ENCODE data around the gene MRPS26.

DNA sequence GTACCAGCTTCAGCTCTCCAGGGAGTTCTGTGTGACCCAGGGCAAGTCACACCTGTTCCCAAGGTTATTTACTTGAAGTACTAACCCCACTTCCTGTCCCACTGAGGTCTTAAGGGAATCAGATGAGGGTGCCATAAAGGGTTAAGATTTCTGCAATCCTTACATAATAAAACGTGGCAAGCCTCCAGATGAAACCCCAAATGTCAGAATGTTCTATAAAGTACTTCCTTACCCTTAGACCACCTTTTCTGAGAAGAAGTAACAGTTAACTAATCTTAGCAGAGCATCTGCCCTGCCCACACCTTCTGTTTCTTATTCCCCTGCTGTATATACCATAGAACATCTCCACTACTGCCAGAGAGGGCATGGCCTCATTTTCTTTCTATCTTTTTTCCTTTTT is 44.7 kb downstream of the MRPS26 start:
- TF ChIP-seq, protein P1, sequence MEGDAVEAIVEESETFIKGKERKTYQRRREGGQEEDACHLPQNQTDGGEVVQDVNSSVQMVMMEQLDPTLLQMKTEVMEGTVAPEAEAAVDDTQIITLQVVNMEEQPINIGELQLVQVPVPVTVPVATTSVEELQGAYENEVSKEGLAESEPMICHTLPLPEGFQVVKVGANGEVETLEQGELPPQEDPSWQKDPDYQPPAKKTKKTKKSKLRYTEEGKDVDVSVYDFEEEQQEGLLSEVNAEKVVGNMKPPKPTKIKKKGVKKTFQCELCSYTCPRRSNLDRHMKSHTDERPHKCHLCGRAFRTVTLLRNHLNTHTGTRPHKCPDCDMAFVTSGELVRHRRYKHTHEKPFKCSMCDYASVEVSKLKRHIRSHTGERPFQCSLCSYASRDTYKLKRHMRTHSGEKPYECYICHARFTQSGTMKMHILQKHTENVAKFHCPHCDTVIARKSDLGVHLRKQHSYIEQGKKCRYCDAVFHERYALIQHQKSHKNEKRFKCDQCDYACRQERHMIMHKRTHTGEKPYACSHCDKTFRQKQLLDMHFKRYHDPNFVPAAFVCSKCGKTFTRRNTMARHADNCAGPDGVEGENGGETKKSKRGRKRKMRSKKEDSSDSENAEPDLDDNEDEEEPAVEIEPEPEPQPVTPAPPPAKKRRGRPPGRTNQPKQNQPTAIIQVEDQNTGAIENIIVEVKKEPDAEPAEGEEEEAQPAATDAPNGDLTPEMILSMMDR (IDR thresholded peaks at IDR 0.05 in 2 of 3, conservative IDR thresholded peaks at IDR 0.05 in 1 of 3; ENCODE audit: control insufficient read depth in 2 of 3, extremely low read depth in 1 of 3, insufficient read depth in 1 of 3, low read depth in 3 of 3, low read length in 3 of 3) = no peak
- TF ChIP-seq EZH2 (IDR thresholded peaks at IDR 0.05; ENCODE audit: borderline replicate concordance, control insufficient read depth, low read depth, low read length) (no peak), EGR1 (IDR thresholded peaks at IDR 0.05; ENCODE audit: borderline replicate concordance in 1 of 2, low read depth in 2 of 2, low read length in 2 of 2) (no peak), BACH1 (IDR thresholded peaks at IDR 0.05; ENCODE audit: borderline replicate concordance) (no peak), TARDBP (IDR thresholded peaks at IDR 0.05; ENCODE audit: borderline replicate concordance) (no peak), SPI1 (IDR thresholded peaks at IDR 0.05; ENCODE audit: borderline replicate concordance, insufficient read depth, low read depth, low read length) (no peak), SUZ12 (IDR thresholded peaks at IDR 0.05; ENCODE audit: unreplicated experiment) (no peak), NBN (IDR thresholded peaks at IDR 0.05) (no peak)
- TF ChIP-seq, protein P2, sequence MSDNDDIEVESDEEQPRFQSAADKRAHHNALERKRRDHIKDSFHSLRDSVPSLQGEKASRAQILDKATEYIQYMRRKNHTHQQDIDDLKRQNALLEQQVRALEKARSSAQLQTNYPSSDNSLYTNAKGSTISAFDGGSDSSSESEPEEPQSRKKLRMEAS (IDR thresholded peaks at IDR 0.05; ENCODE audit: low read depth, low read length) = no peak
- TF ChIP-seq, protein P3, sequence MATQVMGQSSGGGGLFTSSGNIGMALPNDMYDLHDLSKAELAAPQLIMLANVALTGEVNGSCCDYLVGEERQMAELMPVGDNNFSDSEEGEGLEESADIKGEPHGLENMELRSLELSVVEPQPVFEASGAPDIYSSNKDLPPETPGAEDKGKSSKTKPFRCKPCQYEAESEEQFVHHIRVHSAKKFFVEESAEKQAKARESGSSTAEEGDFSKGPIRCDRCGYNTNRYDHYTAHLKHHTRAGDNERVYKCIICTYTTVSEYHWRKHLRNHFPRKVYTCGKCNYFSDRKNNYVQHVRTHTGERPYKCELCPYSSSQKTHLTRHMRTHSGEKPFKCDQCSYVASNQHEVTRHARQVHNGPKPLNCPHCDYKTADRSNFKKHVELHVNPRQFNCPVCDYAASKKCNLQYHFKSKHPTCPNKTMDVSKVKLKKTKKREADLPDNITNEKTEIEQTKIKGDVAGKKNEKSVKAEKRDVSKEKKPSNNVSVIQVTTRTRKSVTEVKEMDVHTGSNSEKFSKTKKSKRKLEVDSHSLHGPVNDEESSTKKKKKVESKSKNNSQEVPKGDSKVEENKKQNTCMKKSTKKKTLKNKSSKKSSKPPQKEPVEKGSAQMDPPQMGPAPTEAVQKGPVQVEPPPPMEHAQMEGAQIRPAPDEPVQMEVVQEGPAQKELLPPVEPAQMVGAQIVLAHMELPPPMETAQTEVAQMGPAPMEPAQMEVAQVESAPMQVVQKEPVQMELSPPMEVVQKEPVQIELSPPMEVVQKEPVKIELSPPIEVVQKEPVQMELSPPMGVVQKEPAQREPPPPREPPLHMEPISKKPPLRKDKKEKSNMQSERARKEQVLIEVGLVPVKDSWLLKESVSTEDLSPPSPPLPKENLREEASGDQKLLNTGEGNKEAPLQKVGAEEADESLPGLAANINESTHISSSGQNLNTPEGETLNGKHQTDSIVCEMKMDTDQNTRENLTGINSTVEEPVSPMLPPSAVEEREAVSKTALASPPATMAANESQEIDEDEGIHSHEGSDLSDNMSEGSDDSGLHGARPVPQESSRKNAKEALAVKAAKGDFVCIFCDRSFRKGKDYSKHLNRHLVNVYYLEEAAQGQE (IDR thresholded peaks at IDR 0.05; ENCODE audit: low read depth, low read length) = no peak

Measured in GM12878 (cell line).